ENCODE results near the gene HLA-DPA1. TPM values are rescaled to one million over a fixed set of nuclear protein-coding genes. Genes with fewer than 3 reads are reported as not detected.
"Not testable (repeated sequence)": the region's sequence is repeated elsewhere in the genome, so short reads cannot be mapped to it uniquely, and the experiment has no call there.

The HLA-DPA1 gene
- polyA plus RNA-seq, 1 experiment, result 0.10 TPM

DNA sequence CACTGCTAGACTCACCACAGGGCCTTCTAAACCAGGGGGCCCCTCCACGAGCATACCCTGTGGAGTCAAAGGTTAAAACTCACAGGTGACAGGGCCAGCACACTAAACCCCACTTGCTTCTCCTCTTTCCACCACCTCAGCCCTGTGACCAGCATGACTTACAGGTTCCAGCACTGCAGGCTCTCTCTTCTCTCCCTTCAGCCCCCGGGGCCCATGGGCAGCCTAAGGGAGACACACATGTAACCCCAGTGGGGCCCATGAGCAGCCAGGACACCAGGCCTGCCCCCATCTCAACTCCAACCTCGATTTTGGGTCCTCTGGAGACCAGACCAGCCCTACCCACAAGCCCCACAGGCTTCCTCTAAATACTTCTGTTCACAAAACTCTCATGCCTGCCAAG, 30.3 kb upstream of the HLA-DPA1 start:
- TF ChIP-seq, protein P1, sequence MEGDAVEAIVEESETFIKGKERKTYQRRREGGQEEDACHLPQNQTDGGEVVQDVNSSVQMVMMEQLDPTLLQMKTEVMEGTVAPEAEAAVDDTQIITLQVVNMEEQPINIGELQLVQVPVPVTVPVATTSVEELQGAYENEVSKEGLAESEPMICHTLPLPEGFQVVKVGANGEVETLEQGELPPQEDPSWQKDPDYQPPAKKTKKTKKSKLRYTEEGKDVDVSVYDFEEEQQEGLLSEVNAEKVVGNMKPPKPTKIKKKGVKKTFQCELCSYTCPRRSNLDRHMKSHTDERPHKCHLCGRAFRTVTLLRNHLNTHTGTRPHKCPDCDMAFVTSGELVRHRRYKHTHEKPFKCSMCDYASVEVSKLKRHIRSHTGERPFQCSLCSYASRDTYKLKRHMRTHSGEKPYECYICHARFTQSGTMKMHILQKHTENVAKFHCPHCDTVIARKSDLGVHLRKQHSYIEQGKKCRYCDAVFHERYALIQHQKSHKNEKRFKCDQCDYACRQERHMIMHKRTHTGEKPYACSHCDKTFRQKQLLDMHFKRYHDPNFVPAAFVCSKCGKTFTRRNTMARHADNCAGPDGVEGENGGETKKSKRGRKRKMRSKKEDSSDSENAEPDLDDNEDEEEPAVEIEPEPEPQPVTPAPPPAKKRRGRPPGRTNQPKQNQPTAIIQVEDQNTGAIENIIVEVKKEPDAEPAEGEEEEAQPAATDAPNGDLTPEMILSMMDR (IDR thresholded peaks at IDR 0.05; ENCODE audit: low read depth, low read length), result no peak
- no peak overlapping the region for H3K27ac ChIP-seq (ENCODE audit: low read depth, low read length)
- H3K9me3 ChIP-seq (ENCODE audit: control insufficient read depth, insufficient read depth, low read length), result no peaks in the 10 kb centered on the region
- ChIA-PET POLR2A (no interaction called here), CTCF (no interaction called here)
- DNase-seq (ENCODE audit: low read depth, low spot score), result no peak
- H3K4me3 ChIP-seq (ENCODE audit: low read depth, low read length), result no peak overlapping the region
- H3K27me3 ChIP-seq (ENCODE audit: control insufficient read depth, insufficient read depth, low read length), result peaks cover 2% of the 10 kb centered on the region

DNA sequence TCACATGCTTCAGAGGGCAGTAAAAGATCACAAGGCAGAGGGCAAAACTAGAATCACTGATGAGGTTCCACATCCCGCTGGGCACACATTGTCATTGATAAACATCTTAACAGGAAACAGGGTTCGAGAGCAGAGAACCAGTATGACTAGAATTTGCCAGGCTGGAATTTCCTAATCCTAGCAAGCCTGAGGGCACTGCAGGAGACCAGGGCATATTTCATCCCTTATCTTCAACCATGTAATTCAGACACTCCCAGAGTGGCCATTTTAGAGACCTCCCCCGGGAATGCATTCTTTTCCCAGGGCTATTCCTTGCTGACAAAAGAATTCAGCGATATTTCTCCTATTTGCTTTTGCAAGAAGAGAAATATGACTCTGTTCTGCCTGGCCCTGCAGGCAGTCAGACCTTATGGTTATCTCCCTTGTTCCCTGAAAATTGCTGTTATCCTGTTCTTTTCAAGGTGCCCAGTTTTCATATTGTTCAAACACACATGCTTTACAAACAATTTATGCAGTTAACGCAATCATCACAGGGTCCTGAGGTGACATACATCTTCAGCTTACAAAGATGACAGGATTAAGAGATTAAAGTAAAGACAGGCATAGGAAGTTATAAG, 27.8 kb upstream of the HLA-DPA1 start:
- DNase-seq (ENCODE audit: low read depth, low spot score); POLR2A ChIA-PET; H3K9me3 ChIP-seq (ENCODE audit: control insufficient read depth, insufficient read depth, low read length); H3K4me3 ChIP-seq (ENCODE audit: low read depth, low read length); H3K27me3 ChIP-seq (ENCODE audit: control insufficient read depth, insufficient read depth, low read length); CTCF ChIA-PET; H3K27ac ChIP-seq (ENCODE audit: low read depth, low read length): not testable (repeated sequence)

DNA sequence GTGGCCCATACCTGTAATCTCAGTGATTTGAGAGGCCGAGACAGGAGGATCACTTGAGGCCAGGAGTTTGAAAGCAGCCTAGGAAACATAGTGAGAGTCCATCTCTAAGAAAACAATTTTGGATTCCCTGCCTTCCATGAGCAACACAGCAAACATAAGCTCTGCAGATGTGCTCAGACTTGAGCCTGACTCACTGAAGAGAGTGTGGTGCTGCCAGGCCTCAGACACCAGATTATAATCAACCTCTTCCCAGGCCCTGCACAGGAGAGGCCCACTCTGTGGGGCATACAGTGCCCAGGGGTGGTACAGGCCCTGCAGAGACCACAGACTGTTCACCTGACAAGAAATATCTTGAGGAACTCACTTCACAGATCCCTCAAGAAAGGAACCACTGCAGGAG, 22.2 kb upstream of the HLA-DPA1 start:
- CTCF ChIA-PET, result no interaction called here
- no peak for DNase-seq (ENCODE audit: low read depth, low spot score)
- peaks cover 9% of the 10 kb centered on the region for H3K27me3 ChIP-seq (ENCODE audit: control insufficient read depth, insufficient read depth, low read length)
- H3K27ac ChIP-seq (ENCODE audit: low read depth, low read length), result no peak overlapping the region
- TF ChIP-seq, protein P1 (IDR thresholded peaks at IDR 0.05; ENCODE audit: low read depth, low read length), result no peak
- POLR2A ChIA-PET, result no interaction called here
- H3K4me3 ChIP-seq (ENCODE audit: low read depth, low read length), result no peak overlapping the region
- no peaks in the 10 kb centered on the region; the same call in 1 of the 2 replicates for H3K9me3 ChIP-seq (ENCODE audit: control insufficient read depth, insufficient read depth, low read length)

DNA sequence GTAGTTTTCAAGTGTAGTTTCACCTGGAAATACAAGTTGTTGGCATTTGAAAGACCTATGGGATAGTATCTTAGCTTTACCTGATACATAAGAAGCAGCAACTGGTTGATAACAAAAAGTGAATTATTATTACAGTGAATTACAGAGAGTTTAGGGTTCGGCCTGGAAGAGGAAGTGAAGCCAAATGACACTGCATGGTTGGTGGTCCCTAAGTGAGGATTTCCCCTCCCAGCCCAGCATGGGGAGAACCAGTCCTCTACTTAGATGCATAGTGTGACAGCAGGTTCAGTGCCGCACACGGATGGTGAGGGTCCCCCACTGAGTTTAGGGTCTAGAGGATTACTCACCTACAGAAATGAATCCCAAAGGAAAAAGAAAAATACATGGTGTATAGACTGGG, 20.4 kb upstream of the HLA-DPA1 start:
- CTCF ChIA-PET, result no interaction called here
- POLR2A ChIA-PET, result no interaction called here
- Histone ChIP-seq H3K9me3 (ENCODE audit: control insufficient read depth, insufficient read depth, low read length) (no peaks in the 10 kb centered on the region; the same call in 1 of the 2 replicates), H3K4me3 (ENCODE audit: low read depth, low read length) (no peak overlapping the region), H3K27ac (ENCODE audit: low read depth, low read length) (no peak overlapping the region), H3K27me3 (ENCODE audit: control insufficient read depth, insufficient read depth, low read length) (peaks cover 15% of the 10 kb centered on the region)
- DNase-seq (ENCODE audit: low read depth, low spot score), result no peak
- TF ChIP-seq, protein P1 (IDR thresholded peaks at IDR 0.05; ENCODE audit: low read depth, low read length), result no peak

DNA sequence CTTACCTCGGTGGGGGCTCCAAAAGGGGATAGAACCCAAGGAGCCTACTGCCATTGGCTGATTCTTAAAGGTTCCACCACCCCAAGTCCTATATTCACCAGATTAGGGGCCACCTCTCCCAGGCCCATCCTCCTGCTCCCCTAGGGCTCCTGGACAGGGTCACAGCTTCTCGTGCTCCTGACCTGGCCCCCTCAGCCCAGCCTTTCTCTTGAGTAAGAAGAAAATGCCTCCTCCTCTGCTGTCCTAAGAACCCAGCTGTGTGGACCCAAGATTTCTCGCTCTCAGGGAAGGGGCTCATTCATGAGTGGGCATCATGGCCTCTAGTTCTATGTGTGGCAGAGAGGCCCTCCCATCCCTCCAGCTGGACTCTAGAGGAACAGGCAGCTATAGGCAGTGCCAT, 18.9 kb upstream of the HLA-DPA1 start:
- Histone ChIP-seq H3K4me3 (ENCODE audit: low read depth, low read length) (no peak overlapping the region), H3K27me3 (ENCODE audit: control insufficient read depth, insufficient read depth, low read length) (peaks cover 17% of the 10 kb centered on the region), H3K9me3 (ENCODE audit: control insufficient read depth, insufficient read depth, low read length) (no peaks in the 10 kb centered on the region; the same call in 1 of the 2 replicates), H3K27ac (ENCODE audit: low read depth, low read length) (no peak overlapping the region)
- DNase-seq (ENCODE audit: low read depth, low spot score), result no peak
- CTCF ChIA-PET, result no interaction called here
- POLR2A ChIA-PET, result no interaction called here
- TF ChIP-seq, protein P1 (IDR thresholded peaks at IDR 0.05; ENCODE audit: low read depth, low read length), result no peak
